ENCODE data around the gene ZBTB8OS.
"Not testable (repeated sequence)": the region's sequence is repeated elsewhere in the genome, so short reads cannot be mapped to it uniquely, and the experiment has no call there.

The ZBTB8OS gene

GRCh38 chr1:32651461-32652073, 1.2 kb upstream of the ZBTB8OS start:
- peaks cover 0 to 24% of the 10 kb centered on the region in 2 donors for H3K36me3 ChIP-seq (ENCODE audit: control insufficient read depth in 1 of 2, insufficient read depth in 2 of 2, low read length in 2 of 2)
- no peaks in the 10 kb centered on the region for H3K9me3 ChIP-seq (ENCODE audit: control insufficient read depth in 1 of 2, low read length in 2 of 2)
- H3K4me1 ChIP-seq (ENCODE audit: control insufficient read depth in 1 of 2, insufficient read depth in 2 of 2, low read length in 2 of 2) = peaks cover 11 to 33% of the 10 kb centered on the region in 2 donors
- H3K4me3 ChIP-seq (ENCODE audit: low read depth in 1 of 2, low read length in 2 of 2) = peak overlapping the region; percentile 89 to 91
- peak overlapping the region; percentile 98 for H3K27ac ChIP-seq (ENCODE audit: low read depth, low read length)
- peak overlapping the region; percentile 85 to 94 for H3K9ac ChIP-seq (ENCODE audit: low read depth in 1 of 2, low read length in 2 of 2)
- H3K27me3 ChIP-seq (ENCODE audit: control insufficient read depth in 1 of 2, insufficient read depth in 2 of 2, low read length in 2 of 2) = no peaks in the 10 kb centered on the region

DNA sequence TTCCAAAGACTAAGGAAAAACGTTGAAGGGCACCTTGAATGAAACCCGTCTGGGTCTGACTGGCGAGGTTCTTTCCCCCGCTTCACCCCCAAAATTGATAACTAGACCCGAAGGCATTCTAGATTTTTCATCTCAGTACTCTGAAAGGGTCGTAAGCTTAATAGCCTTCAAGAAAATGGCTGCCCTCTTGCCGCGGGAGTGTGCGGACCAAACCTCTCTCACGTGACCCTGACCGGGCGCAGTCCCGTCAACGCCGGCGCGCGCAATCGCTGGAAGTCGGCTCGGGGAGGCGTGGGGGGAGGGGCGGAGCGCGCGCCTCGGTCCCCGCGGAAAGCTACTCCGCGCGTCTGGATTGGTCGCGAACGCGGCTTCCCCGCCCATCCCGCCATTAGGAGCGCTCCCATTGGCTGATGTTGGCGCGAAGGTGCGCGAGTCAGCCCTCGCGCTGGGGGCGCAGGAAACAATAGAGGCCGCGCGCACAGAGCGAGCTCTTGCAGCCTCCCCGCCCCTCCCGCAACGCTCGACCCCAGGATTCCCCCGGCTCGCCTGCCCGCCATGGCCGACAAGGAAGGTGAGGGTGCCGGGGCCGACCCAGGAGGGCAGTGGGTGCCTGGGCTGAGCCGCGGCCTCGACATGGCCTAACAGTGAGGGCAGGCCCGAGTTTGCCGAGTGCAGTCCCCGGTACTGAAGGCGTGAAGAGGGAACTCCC, 556 bp upstream of the ZBTB8OS start, which contains the start of gene RBBP4:
Gene RBBP4 (plus strand): TSS at position 457 of the 709 bp plus-strand sequence. CDS start 99 bp downstream, at position 556.
- Histone ChIP-seq H3K4me3 (ENCODE audit: low read depth in 1 of 2, low read length in 2 of 2) (peak within 1 kb of the TSS; percentile 91 to 93), H3K27me3 (ENCODE audit: control insufficient read depth in 1 of 2, insufficient read depth in 2 of 2, low read length in 2 of 2) (no peaks in the 10 kb centered on the region), H3K9ac (ENCODE audit: low read depth in 1 of 2, low read length in 2 of 2) (peak within 1 kb of the TSS; percentile 88 to 94), H3K9me3 (ENCODE audit: control insufficient read depth in 1 of 2, low read length in 2 of 2) (no peaks in the 10 kb centered on the region), H3K27ac (ENCODE audit: low read depth, low read length) (peak within 1 kb of the TSS; percentile 98), H3K4me1 (ENCODE audit: control insufficient read depth in 1 of 2, insufficient read depth in 2 of 2, low read length in 2 of 2) (peaks cover 11 to 33% of the 10 kb centered on the region in 2 donors), H3K36me3 (ENCODE audit: control insufficient read depth in 1 of 2, insufficient read depth in 2 of 2, low read length in 2 of 2) (peaks cover 0 to 20% of the 10 kb centered on the region in 2 donors)

DNA sequence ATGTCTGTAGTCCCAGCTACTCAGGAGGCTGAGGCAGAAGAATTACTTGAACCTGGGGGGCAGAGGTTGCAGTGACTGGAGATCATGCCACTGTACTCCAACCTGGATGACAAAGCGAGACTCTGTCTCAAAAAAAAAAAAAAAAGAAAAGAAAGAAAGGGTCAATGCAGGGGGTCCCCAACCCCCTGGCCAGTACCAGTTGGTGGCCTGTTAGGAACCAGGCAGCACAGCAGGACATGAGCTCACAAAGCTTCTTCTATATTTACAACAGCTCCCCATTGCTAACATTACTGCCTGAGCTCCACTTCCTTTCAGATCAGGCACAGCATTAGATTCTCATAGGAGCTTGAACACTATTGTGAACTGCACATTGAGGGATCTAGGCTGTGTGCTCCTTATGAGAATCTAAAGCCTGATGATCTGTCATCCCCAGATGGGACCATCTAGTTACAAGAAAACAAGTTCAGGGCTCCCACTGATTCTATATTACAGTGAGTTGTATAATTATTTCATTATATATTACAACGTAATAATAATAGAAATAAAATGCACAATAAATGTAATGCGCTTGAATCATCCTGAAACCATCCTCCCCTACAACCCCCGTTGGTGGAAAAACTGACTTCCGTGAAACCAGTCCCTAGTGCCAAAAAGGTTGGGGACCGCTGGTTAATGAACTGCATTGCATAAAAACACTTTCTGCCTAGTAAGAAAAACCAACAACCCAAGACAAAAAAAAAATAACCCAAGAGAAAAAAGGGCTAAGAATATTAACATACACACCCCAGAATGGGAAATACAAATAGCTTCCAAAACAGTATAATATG, 2.8 kb downstream of the ZBTB8OS start:
- Histone ChIP-seq H3K4me3 (ENCODE audit: low read depth in 1 of 2, low read length in 2 of 2) (no peak overlapping the region), H3K36me3 (ENCODE audit: control insufficient read depth in 1 of 2, insufficient read depth in 2 of 2, low read length in 2 of 2) (no peaks in the 10 kb centered on the region), H3K9me3 (ENCODE audit: control insufficient read depth in 1 of 2, low read length in 2 of 2) (no peaks in the 10 kb centered on the region), H3K4me1 (ENCODE audit: control insufficient read depth in 1 of 2, insufficient read depth in 2 of 2, low read length in 2 of 2) (peaks cover 6 to 21% of the 10 kb centered on the region in 2 donors), H3K27me3 (ENCODE audit: control insufficient read depth in 1 of 2, insufficient read depth in 2 of 2, low read length in 2 of 2) (no peaks in the 10 kb centered on the region), H3K27ac (ENCODE audit: low read depth, low read length) (no peak overlapping the region), H3K9ac (ENCODE audit: low read depth in 1 of 2, low read length in 2 of 2) (no peak overlapping the region)

DNA sequence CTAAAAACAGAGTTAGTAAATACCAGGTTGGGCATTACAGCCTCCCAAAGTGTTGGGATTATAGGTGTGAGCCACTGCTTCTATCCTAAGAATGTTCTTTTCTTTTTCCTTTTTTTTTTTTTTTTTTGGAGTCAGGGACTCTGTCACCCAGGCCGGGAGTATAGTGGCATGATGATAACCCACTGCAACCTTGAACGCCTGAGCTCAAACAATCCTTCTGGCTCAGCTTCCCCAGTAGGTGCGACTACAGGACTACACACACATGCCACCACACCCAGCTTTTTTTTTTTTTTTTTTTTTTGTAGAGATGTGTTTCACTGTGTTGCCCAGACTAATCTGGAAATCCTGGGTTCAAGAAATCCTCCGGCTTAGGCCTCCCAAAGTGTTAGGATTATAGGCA, 5.9 kb downstream of the ZBTB8OS start:
- Histone ChIP-seq H3K27ac (ENCODE audit: low read depth, low read length) (no peak overlapping the region), H3K4me3 (ENCODE audit: low read depth in 1 of 2, low read length in 2 of 2) (no peak overlapping the region), H3K9ac (ENCODE audit: low read depth in 1 of 2, low read length in 2 of 2) (no peak overlapping the region), H3K9me3 (ENCODE audit: control insufficient read depth in 1 of 2, low read length in 2 of 2) (no peaks in the 10 kb centered on the region), H3K36me3 (ENCODE audit: control insufficient read depth in 1 of 2, insufficient read depth in 2 of 2, low read length in 2 of 2) (peaks cover 0 to 1% of the 10 kb centered on the region in 2 donors), H3K27me3 (ENCODE audit: control insufficient read depth in 1 of 2, insufficient read depth in 2 of 2, low read length in 2 of 2) (no peaks in the 10 kb centered on the region), H3K4me1 (ENCODE audit: control insufficient read depth in 1 of 2, insufficient read depth in 2 of 2, low read length in 2 of 2) (peaks cover 0 to 9% of the 10 kb centered on the region in 2 donors)

- H3K4me1 ChIP-seq (ENCODE audit: control insufficient read depth in 1 of 2, insufficient read depth in 2 of 2, low read length in 2 of 2); H3K9ac ChIP-seq (ENCODE audit: low read depth in 1 of 2, low read length in 2 of 2); H3K27ac ChIP-seq (ENCODE audit: low read depth, low read length); H3K27me3 ChIP-seq (ENCODE audit: control insufficient read depth in 1 of 2, insufficient read depth in 2 of 2, low read length in 2 of 2); H3K4me3 ChIP-seq (ENCODE audit: low read depth in 1 of 2, low read length in 2 of 2); H3K36me3 ChIP-seq (ENCODE audit: control insufficient read depth in 1 of 2, insufficient read depth in 2 of 2, low read length in 2 of 2); H3K9me3 ChIP-seq (ENCODE audit: control insufficient read depth in 1 of 2, low read length in 2 of 2): not testable (repeated sequence)
Observed at GRCh38 chr1:32642292-32642827, 8.0 kb downstream of the ZBTB8OS start.

DNA sequence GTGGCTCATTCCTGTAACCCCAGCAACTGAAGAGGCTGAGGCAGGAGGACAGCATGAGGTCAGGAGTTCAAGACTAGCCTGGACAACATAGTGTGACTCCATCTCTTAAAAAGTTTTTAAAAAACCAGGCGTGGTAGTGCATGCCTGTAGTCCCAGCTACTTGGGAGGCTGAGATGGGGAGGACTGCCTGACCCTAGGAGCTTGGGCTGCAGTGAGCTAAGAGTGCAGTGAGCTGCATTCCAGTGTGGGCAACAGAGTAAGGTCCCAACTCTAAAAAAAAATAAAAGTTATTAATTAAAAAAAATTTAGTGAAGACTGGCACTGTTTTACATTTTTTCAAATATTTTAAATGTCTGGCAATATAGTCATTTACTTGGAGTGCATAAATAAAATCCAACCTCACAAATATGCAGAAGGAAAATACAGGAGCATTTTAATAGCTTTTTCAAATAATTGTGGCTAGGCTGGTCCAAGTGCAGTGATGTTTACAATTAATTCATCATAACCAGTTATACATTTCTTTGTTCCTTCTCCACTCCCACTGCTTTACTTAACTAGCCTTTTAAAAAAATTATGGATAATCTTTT, 10.8 kb downstream of the ZBTB8OS start:
- no peaks in the 10 kb centered on the region for H3K9me3 ChIP-seq (ENCODE audit: control insufficient read depth in 1 of 2, low read length in 2 of 2)
- H3K4me1 ChIP-seq (ENCODE audit: control insufficient read depth in 1 of 2, insufficient read depth in 2 of 2, low read length in 2 of 2) = no peaks in the 10 kb centered on the region
- no peak overlapping the region for H3K27ac ChIP-seq (ENCODE audit: low read depth, low read length)
- no peak overlapping the region for H3K9ac ChIP-seq (ENCODE audit: low read depth in 1 of 2, low read length in 2 of 2)
- no peak overlapping the region for H3K4me3 ChIP-seq (ENCODE audit: low read depth in 1 of 2, low read length in 2 of 2)
- H3K36me3 ChIP-seq (ENCODE audit: control insufficient read depth in 1 of 2, insufficient read depth in 2 of 2, low read length in 2 of 2) = peaks cover 0 to 10% of the 10 kb centered on the region in 2 donors
- no peaks in the 10 kb centered on the region for H3K27me3 ChIP-seq (ENCODE audit: control insufficient read depth in 1 of 2, insufficient read depth in 2 of 2, low read length in 2 of 2)

DNA sequence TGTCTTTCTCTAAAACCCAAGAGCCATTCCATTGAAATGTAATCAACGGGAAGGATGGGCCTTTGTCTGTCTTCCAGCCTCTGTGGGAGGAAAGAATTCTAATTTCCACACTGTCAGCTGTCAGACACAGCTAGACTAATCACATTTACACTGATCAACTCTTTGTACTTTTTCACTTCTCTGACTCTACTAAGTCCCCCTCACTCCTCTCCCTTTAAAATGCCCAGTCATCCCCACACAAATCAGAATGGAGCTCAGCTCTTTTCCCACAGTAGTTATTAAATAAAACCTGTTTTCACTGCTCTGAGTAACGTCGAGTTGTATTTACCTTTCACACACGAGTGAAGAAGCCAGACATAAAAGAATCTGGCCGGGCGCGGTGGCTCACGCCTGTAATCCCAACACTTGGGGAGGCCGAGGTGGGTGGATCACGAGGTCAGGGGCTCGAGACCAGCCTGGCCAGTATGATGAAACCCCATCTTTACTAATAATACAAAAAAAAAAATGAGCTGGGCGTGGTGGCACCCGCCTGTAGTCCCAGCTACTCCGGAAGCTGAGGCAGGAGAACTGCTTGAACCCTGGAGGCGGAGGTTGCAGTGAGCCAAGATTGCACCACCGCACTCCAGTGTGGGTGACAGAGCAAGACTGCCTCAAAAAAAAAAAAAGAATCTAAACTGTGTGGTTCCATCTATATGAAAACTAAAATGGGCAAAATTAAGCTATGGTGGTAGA, 13.3 kb downstream of the ZBTB8OS start:
- H3K27me3 ChIP-seq (ENCODE audit: control insufficient read depth in 1 of 2, insufficient read depth in 2 of 2, low read length in 2 of 2) = no peaks in the 10 kb centered on the region
- H3K4me3 ChIP-seq (ENCODE audit: low read depth in 1 of 2, low read length in 2 of 2) = no peak overlapping the region
- H3K27ac ChIP-seq (ENCODE audit: low read depth, low read length) = no peak overlapping the region
- peaks cover 5 to 26% of the 10 kb centered on the region in 2 donors for H3K36me3 ChIP-seq (ENCODE audit: control insufficient read depth in 1 of 2, insufficient read depth in 2 of 2, low read length in 2 of 2)
- H3K4me1 ChIP-seq (ENCODE audit: control insufficient read depth in 1 of 2, insufficient read depth in 2 of 2, low read length in 2 of 2) = no peaks in the 10 kb centered on the region
- H3K9ac ChIP-seq (ENCODE audit: low read depth in 1 of 2, low read length in 2 of 2) = no peak overlapping the region
- no peaks in the 10 kb centered on the region for H3K9me3 ChIP-seq (ENCODE audit: control insufficient read depth in 1 of 2, low read length in 2 of 2)

DNA sequence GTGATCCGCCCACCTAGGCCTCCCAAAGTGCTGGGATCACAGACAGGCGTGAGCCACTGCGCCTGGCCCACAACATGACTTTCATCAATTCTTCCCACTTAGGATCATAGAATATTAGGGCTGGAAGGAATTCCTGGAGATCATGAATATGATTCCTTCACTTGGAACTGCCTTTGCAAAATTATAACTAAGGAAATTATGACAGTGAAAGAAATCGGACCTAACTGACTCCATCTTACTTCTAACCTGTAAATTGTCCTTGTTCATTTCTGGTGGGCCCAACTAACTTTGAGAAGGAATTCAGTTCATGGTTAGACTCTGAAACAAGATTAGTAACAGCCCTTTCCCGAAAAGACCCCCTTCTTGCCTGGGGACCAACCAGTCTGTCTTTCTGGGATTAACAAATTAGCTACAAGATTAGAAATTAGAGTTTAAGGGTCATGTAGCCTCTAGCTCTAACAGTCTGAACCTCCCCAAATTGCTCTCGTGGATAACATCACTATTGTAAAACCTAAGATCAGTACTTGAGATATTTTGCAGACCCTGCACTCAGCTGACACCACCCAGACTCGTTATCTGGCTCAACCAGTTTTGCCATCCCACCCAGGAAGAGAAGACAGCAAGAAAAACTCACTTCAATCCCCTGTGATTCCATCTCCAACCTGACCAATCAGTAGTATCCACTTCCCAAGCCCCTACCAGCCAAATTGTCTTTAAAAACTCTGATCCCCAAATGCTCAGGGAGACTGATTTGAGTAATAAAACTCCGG, 14.7 kb downstream of the ZBTB8OS start:
- Histone ChIP-seq H3K9ac (ENCODE audit: low read depth in 1 of 2, low read length in 2 of 2) (no peak overlapping the region), H3K9me3 (ENCODE audit: control insufficient read depth in 1 of 2, low read length in 2 of 2) (no peaks in the 10 kb centered on the region), H3K4me1 (ENCODE audit: control insufficient read depth in 1 of 2, insufficient read depth in 2 of 2, low read length in 2 of 2) (no peaks in the 10 kb centered on the region), H3K36me3 (ENCODE audit: control insufficient read depth in 1 of 2, insufficient read depth in 2 of 2, low read length in 2 of 2) (peaks cover 5 to 30% of the 10 kb centered on the region in 2 donors), H3K27ac (ENCODE audit: low read depth, low read length) (no peak overlapping the region), H3K27me3 (ENCODE audit: control insufficient read depth in 1 of 2, insufficient read depth in 2 of 2, low read length in 2 of 2) (no peaks in the 10 kb centered on the region), H3K4me3 (ENCODE audit: low read depth in 1 of 2, low read length in 2 of 2) (no peak overlapping the region)

DNA sequence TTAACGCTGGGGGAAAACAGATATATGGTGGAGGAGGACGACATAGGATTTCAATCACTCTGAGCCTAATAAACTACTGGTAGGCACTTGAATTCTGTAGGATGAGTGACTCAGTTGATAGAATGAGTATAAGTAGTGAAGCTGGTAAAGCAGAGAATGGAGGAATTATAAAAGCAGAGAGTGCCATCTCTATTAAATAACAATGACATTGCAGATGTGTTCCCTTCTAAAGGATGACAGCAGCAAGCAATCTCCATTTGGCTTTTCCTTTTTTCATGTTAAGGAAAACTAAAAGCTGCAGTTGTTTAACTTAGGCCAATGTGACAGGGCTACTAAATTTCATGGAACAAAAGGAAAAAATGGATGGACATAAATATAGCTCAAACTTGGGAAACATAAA, 17.5 kb downstream of the ZBTB8OS start:
- Histone ChIP-seq H3K4me1 (ENCODE audit: control insufficient read depth in 1 of 2, insufficient read depth in 2 of 2, low read length in 2 of 2) (no peaks in the 10 kb centered on the region), H3K9ac (ENCODE audit: low read depth in 1 of 2, low read length in 2 of 2) (no peak overlapping the region), H3K27me3 (ENCODE audit: control insufficient read depth in 1 of 2, insufficient read depth in 2 of 2, low read length in 2 of 2) (no peaks in the 10 kb centered on the region), H3K36me3 (ENCODE audit: control insufficient read depth in 1 of 2, insufficient read depth in 2 of 2, low read length in 2 of 2) (peaks cover 5 to 29% of the 10 kb centered on the region in 2 donors), H3K27ac (ENCODE audit: low read depth, low read length) (no peak overlapping the region), H3K9me3 (ENCODE audit: control insufficient read depth in 1 of 2, low read length in 2 of 2) (no peaks in the 10 kb centered on the region), H3K4me3 (ENCODE audit: low read depth in 1 of 2, low read length in 2 of 2) (no peak overlapping the region)

Measured in duodenal mucosa (tissue), 2 donors.